HepG2 (cell line): ENCODE results near the gene SLC43A1. TPM values are rescaled to one million over a fixed set of nuclear protein-coding genes. Genes with fewer than 3 reads are reported as not detected.
A peak's percentile ranks its signal among the peaks of the same experiment; 100 is the strongest.

Source experiments
- CREB1 ChIP-seq, 2 experiments: fragments of 450-650 bp in 1 of 2; IDR thresholded peaks; 2 replicates each; pipeline ENCODE4 v1.6.1; 2016 to 2017; ENCODE audit warnings: control low read depth in 1 of 2, mild to moderate bottlenecking in 1 of 2, missing compliant biosample characterization in 1 of 2, missing genetic modification characterization in 1 of 2
- GLI4 ChIP-seq: sonication (generic); formaldehyde crosslinking; IDR thresholded peaks from 2 replicates; pipeline ENCODE4 v1.5.1; 2020; ENCODE audit warnings: missing genetic modification reagents, mild to moderate bottlenecking, moderate library complexity, borderline replicate concordance
- ISL2 ChIP-seq: sonication (generic); formaldehyde crosslinking; IDR thresholded peaks from 2 replicates; pipeline ENCODE4 v1.5.0; 2020; ENCODE audit warnings: missing genetic modification reagents
- SMAD1 ChIP-seq: sonication (generic); formaldehyde crosslinking; IDR thresholded peaks from 2 replicates; pipeline ENCODE4 v1.4.0; 2020; ENCODE audit warnings: missing genetic modification reagents, low read depth, mild to moderate bottlenecking, borderline replicate concordance
- ZNF180 ChIP-seq: sonication (generic); formaldehyde crosslinking; IDR thresholded peaks from 2 replicates; pipeline ENCODE4 v1.4.0; 2020; ENCODE audit warnings: low read depth, missing genetic modification reagents, borderline replicate concordance
- ZNF383 ChIP-seq: sonication (generic); formaldehyde crosslinking; IDR thresholded peaks from 2 replicates; pipeline ENCODE4 v1.4.0; 2020; ENCODE audit warnings: missing genetic modification reagents, mild to moderate bottlenecking, borderline replicate concordance
- ZNF678 ChIP-seq: sonication (generic); formaldehyde crosslinking; IDR thresholded peaks from 2 replicates; pipeline ENCODE4 v1.4.0; 2020; ENCODE audit warnings: mild to moderate bottlenecking, missing genetic modification reagents
- polyA plus RNA-seq, 8 experiments: library from polyadenylated mRNA; depleted of rRNA in 3 of 8; stranded (reverse) in 7 of 8; unstranded in 1 of 8; fragments of >200 nt; fragmentation: Illumina TruSeq in 4 of 8; extraction: Trizol in 4 of 8; gene quantifications; 2 replicates each; pipeline versions ENCODE4 v1.2.1 to v1.2.3, GENCODE V29; 2011 to 2016; ENCODE audit warnings: low read depth in 4 of 8, missing spikeins in 1 of 8, mixed read lengths in 1 of 8; ENCODE audit not compliant: insufficient read depth in 1 of 8
- total RNA-seq, 5 experiments: library from RNA; depleted of rRNA; stranded (reverse); fragments of >200 nt; fragmentation: Illumina TruSeq; extraction: Trizol; gene quantifications; 2 replicates each; pipeline ENCODE4 v1.2.3, GENCODE V29; 2016; ENCODE audit warnings: low read depth in 1 of 5
- TF ChIP-seq, protein P1 (sequence below): sonication (generic); formaldehyde crosslinking; IDR thresholded peaks from 2 replicates; pipeline ENCODE4 v1.8.0; 2022; ENCODE audit warnings: missing genetic modification reagents, mild to moderate bottlenecking, inconsistent platforms, borderline replicate concordance
- TF ChIP-seq, protein P2 (sequence below): IDR thresholded peaks from 2 replicates; pipeline ENCODE4 v1.4.0; 2020; ENCODE audit warnings: mild to moderate bottlenecking, missing genetic modification reagents
- TF ChIP-seq, protein P3 (sequence below): sonication (generic); formaldehyde crosslinking; IDR thresholded peaks from 2 replicates; pipeline ENCODE4 v1.5.1; 2020; ENCODE audit warnings: mild to moderate bottlenecking, missing genetic modification reagents
- TF ChIP-seq, protein P4 (sequence below): sonication (generic); formaldehyde crosslinking; IDR thresholded peaks from 2 replicates; pipeline ENCODE4 v1.4.0; 2020; ENCODE audit warnings: mild to moderate bottlenecking, missing genetic modification reagents

The SLC43A1 gene
- total and polyA plus RNA-seq, 2 of the 13 experiments (the other 11 are each of a cell fraction or from before 2014, with no cell fraction given), result 72.3 to 87.6 TPM

DNA sequence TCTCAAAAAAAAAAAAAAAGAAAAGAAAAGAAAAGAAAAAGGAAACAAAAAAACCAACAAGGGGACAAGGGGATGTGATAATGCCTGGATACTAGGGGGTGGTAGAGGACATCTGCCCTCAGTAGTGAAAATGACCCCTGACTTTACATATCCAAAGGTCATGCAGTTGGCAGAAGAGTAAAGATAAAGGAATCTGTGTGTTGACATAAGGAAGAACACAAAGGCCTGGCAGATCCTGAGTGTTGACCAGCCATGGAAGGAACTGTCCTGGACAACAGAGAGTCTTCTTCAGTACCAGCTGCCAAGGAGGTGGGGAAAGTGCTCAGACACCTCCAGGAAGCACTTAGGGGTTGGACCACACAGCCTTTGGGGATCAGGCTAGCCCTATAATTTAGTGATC lies 12.6 kb downstream of the SLC43A1 start (continued):
- TF ChIP-seq CREB1 (IDR thresholded peaks at IDR 0.05) (no peak), CREB1 (CRISPR knock-in tag; IDR thresholded peaks at IDR 0.05) (no peak), ZNF180 (CRISPR knock-in tag) (no peak), ISL2 (CRISPR knock-in tag) (peak; percentile 70), ZNF383 (CRISPR knock-in tag) (no peak), ZNF678 (no peak), SMAD1 (CRISPR knock-in tag) (no peak), GLI4 (CRISPR knock-in tag) (no peak)
- TF ChIP-seq, protein P1, sequence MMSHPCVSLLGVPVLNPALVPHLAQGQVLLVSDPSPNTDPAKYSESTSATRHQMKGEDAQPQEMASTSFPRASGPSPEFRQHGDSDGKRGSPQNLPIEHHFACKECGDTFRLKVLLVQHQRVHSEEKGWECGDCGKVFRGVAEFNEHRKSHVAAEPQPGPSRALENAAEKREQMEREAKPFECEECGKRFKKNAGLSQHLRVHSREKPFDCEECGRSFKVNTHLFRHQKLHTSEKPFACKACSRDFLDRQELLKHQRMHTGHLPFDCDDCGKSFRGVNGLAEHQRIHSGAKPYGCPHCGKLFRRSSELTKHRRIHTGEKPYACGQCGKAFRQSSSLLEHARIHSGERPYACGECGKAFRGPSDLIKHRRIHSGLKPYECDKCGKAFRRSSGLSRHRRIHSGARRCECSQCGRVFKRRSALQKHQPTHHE (CRISPR knock-in tag), result no peak
- TF ChIP-seq, protein P2, sequence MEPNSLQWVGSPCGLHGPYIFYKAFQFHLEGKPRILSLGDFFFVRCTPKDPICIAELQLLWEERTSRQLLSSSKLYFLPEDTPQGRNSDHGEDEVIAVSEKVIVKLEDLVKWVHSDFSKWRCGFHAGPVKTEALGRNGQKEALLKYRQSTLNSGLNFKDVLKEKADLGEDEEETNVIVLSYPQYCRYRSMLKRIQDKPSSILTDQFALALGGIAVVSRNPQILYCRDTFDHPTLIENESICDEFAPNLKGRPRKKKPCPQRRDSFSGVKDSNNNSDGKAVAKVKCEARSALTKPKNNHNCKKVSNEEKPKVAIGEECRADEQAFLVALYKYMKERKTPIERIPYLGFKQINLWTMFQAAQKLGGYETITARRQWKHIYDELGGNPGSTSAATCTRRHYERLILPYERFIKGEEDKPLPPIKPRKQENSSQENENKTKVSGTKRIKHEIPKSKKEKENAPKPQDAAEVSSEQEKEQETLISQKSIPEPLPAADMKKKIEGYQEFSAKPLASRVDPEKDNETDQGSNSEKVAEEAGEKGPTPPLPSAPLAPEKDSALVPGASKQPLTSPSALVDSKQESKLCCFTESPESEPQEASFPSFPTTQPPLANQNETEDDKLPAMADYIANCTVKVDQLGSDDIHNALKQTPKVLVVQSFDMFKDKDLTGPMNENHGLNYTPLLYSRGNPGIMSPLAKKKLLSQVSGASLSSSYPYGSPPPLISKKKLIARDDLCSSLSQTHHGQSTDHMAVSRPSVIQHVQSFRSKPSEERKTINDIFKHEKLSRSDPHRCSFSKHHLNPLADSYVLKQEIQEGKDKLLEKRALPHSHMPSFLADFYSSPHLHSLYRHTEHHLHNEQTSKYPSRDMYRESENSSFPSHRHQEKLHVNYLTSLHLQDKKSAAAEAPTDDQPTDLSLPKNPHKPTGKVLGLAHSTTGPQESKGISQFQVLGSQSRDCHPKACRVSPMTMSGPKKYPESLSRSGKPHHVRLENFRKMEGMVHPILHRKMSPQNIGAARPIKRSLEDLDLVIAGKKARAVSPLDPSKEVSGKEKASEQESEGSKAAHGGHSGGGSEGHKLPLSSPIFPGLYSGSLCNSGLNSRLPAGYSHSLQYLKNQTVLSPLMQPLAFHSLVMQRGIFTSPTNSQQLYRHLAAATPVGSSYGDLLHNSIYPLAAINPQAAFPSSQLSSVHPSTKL (CRISPR knock-in tag), result peak; percentile 84
- TF ChIP-seq, protein P3, sequence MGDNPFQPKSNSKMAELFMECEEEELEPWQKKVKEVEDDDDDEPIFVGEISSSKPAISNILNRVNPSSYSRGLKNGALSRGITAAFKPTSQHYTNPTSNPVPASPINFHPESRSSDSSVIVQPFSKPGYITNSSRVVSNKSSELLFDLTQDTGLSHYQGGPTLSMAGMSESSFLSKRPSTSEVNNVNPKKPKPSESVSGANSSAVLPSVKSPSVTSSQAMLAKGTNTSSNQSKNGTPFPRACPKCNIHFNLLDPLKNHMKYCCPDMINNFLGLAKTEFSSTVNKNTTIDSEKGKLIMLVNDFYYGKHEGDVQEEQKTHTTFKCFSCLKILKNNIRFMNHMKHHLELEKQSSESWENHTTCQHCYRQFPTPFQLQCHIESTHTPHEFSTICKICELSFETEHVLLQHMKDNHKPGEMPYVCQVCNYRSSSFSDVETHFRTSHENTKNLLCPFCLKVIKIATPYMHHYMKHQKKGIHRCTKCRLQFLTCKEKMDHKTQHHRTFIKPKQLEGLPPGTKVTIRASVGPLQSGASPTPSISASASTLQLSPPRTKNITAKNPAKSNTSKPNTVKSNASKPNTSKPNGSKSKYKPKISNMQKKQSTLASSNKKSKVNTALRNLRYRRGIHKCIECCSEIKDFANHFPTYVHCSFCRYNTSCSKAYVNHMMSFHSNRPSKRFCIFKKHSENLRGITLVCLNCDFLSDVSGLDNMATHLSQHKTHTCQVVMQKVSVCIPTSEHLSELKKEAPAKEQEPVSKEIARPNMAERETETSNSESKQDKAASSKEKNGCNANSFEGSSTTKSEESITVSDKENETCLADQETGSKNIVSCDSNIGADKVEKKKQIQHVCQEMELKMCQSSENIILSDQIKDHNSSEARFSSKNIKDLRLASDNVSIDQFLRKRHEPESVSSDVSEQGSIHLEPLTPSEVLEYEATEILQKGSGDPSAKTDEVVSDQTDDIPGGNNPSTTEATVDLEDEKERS (CRISPR knock-in tag), result no peak
- TF ChIP-seq, protein P4, sequence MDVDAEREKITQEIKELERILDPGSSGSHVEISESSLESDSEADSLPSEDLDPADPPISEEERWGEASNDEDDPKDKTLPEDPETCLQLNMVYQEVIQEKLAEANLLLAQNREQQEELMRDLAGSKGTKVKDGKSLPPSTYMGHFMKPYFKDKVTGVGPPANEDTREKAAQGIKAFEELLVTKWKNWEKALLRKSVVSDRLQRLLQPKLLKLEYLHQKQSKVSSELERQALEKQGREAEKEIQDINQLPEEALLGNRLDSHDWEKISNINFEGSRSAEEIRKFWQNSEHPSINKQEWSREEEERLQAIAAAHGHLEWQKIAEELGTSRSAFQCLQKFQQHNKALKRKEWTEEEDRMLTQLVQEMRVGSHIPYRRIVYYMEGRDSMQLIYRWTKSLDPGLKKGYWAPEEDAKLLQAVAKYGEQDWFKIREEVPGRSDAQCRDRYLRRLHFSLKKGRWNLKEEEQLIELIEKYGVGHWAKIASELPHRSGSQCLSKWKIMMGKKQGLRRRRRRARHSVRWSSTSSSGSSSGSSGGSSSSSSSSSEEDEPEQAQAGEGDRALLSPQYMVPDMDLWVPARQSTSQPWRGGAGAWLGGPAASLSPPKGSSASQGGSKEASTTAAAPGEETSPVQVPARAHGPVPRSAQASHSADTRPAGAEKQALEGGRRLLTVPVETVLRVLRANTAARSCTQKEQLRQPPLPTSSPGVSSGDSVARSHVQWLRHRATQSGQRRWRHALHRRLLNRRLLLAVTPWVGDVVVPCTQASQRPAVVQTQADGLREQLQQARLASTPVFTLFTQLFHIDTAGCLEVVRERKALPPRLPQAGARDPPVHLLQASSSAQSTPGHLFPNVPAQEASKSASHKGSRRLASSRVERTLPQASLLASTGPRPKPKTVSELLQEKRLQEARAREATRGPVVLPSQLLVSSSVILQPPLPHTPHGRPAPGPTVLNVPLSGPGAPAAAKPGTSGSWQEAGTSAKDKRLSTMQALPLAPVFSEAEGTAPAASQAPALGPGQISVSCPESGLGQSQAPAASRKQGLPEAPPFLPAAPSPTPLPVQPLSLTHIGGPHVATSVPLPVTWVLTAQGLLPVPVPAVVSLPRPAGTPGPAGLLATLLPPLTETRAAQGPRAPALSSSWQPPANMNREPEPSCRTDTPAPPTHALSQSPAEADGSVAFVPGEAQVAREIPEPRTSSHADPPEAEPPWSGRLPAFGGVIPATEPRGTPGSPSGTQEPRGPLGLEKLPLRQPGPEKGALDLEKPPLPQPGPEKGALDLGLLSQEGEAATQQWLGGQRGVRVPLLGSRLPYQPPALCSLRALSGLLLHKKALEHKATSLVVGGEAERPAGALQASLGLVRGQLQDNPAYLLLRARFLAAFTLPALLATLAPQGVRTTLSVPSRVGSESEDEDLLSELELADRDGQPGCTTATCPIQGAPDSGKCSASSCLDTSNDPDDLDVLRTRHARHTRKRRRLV (CRISPR knock-in tag), result no peak
